Neural progenitor cell (in vitro differentiated cells): Measurements from ENCODE around the gene BLOC1S4.

ENCODE experiments used
- EZH2 ChIP-seq: fragments of 200-600 bp; sonication (generic); IDR thresholded peaks from 2 replicates; pipeline ENCODE4 v1.6.1; 2017; ENCODE audit warnings: antibody characterized with exemption, mild to moderate bottlenecking, moderate library complexity
- EZH2phosphoT487 ChIP-seq: fragments of 200-600 bp; sonication (generic); IDR thresholded peaks from 2 replicates; pipeline ENCODE4 v1.6.1; 2017; ENCODE audit warnings: antibody characterized with exemption
- TF ChIP-seq, protein P1 (sequence below): fragments of 200-600 bp; sonication (generic); IDR thresholded peaks from 2 replicates; pipeline ENCODE4 v1.5.1; 2017; ENCODE audit warnings: antibody characterized with exemption, mild to moderate bottlenecking

DNA sequence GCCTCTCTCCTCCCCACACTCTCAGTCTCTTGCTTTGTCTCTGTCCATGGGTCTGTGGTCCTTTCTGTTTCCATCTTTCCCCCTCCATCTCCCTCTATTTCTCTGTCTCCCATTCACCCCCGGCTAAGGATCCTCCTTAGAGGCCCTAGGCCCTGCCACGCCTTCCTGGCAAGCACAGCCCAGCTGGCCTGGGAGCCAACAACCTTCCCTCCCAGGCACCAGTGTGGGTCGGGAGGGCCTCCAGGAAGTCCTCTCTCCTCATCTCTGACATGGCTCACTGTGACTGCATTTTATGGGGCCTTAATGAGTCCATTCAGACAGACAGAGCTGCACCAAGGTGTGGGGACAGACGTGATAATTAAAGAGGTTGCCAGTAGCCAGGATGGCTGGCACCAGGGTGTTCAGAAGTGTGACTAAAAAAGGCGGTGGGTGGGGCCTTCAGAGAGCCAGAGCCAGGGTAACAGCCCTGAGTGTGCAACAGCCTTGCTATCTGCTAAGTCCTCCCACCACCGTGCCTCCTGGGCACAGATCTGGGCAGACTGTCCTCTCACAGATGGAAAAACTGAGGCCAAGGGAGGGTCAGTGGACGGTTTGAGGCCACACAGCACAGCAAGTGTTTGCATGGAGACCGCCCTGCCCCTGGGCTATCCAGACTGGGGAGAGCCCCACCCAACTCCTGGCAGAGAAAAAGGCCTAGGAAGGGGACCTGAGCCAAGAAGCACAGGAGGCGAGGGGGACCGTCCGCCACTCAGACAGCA lies 31.5 kb downstream of the BLOC1S4 start:
- TF ChIP-seq, protein P1, sequence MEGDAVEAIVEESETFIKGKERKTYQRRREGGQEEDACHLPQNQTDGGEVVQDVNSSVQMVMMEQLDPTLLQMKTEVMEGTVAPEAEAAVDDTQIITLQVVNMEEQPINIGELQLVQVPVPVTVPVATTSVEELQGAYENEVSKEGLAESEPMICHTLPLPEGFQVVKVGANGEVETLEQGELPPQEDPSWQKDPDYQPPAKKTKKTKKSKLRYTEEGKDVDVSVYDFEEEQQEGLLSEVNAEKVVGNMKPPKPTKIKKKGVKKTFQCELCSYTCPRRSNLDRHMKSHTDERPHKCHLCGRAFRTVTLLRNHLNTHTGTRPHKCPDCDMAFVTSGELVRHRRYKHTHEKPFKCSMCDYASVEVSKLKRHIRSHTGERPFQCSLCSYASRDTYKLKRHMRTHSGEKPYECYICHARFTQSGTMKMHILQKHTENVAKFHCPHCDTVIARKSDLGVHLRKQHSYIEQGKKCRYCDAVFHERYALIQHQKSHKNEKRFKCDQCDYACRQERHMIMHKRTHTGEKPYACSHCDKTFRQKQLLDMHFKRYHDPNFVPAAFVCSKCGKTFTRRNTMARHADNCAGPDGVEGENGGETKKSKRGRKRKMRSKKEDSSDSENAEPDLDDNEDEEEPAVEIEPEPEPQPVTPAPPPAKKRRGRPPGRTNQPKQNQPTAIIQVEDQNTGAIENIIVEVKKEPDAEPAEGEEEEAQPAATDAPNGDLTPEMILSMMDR = no peak
- TF ChIP-seq EZH2 (no peak), EZH2phosphoT487 (no peak)
